Bronchial epithelial cell (primary cell): ENCODE measurements around the gene STK32B. TPM values are rescaled to one million over a fixed set of nuclear protein-coding genes. Genes with fewer than 3 reads are reported as not detected.

Source experiments
- DNase-seq: peaks from one replicate; pipeline ENCODE4 v3.0.0-alpha.2; 2010; ENCODE audit warnings: low read depth
- FAIRE-seq: peaks from 2 replicates; lab custom pipeline; 2011; peaks lifted over from hg19 to GRCh38; lab: Jason Lieb, UNC
- H3K27me3 ChIP-seq: 2 replicates; pipeline ENCODE4 v1.5.1; 2011; ENCODE audit warnings: low read length; ENCODE audit not compliant: control insufficient read depth, insufficient read depth
- H3K36me3 ChIP-seq: 2 replicates; pipeline ENCODE4 v1.5.1; 2011; ENCODE audit warnings: low read length; ENCODE audit not compliant: control insufficient read depth, insufficient read depth
- H3K4me3 ChIP-seq: 2 replicates; pipeline ENCODE4 v1.5.1; 2011; ENCODE audit warnings: mild to moderate bottlenecking, low read depth, low read length, control low read depth
- CTCF ChIP-seq: IDR thresholded peaks from 2 replicates; pipeline ENCODE4 v1.5.1; 2011; ENCODE audit warnings: mild to moderate bottlenecking, moderate library complexity, low read length, control low read depth, inconsistent platforms; ENCODE audit not compliant: insufficient read depth, severe bottlenecking
- total RNA-seq: library from RNA; depleted of rRNA; stranded (reverse); fragments of >200 nt; gene quantifications from 2 replicates; pipeline ENCODE4 v1.2.1, GENCODE V29; 2014

STK32B gene
- total RNA-seq, 1 donor from 2014 or later: under 0.01 TPM

GRCh38 chr4:5009796-5010195 lies 41.5 kb upstream of the STK32B start:
- no peak for FAIRE-seq

GRCh38 chr4:5010984-5011383 lies 40.3 kb upstream of the STK32B start:
- Histone ChIP-seq H3K27me3 (no peaks in the 10 kb centered on the region), H3K4me3 (no peak overlapping the region), H3K36me3 (no peaks in the 10 kb centered on the region)
- DNase-seq (no peak), FAIRE-seq (no peak)
- TF ChIP-seq CTCF: no peak

More at GRCh38 chr4:5009796-5010195, 41.5 kb upstream of the STK32B start:
- H3K4me3 ChIP-seq: no peak overlapping the region
- DNase-seq: no peak
- TF ChIP-seq CTCF: no peak
- H3K27me3 ChIP-seq: no peaks in the 10 kb centered on the region
- no peaks in the 10 kb centered on the region for H3K36me3 ChIP-seq

GRCh38 chr4:5012244-5012898 lies 38.9 kb upstream of the STK32B start:
- DNase-seq (no peak), FAIRE-seq (no peak)
- no peaks in the 10 kb centered on the region for H3K27me3 ChIP-seq
- H3K36me3 ChIP-seq: no peaks in the 10 kb centered on the region
- no peak for TF ChIP-seq CTCF
- H3K4me3 ChIP-seq: no peak overlapping the region

GRCh38 chr4:5012958-5013357 lies 38.3 kb upstream of the STK32B start:
- H3K27me3 ChIP-seq: no peaks in the 10 kb centered on the region
- FAIRE-seq (no peak), DNase-seq (no peak)
- no peak overlapping the region for H3K4me3 ChIP-seq
- no peak for TF ChIP-seq CTCF
- H3K36me3 ChIP-seq: no peaks in the 10 kb centered on the region

- no peak for TF ChIP-seq CTCF
- DNase-seq (no peak), FAIRE-seq (no peak)
- Histone ChIP-seq H3K36me3 (no peaks in the 10 kb centered on the region), H3K4me3 (no peak overlapping the region), H3K27me3 (no peaks in the 10 kb centered on the region)
Measured at GRCh38 chr4:5014007-5014682, 37.1 kb upstream of the STK32B start.
